Activated effector memory CD4-positive, alpha-beta T cell treated with Interleukin-2 at 50 U/mL for 16 hours (primary cell): ENCODE data around the gene KREMEN2.
A peak's percentile ranks its signal among the peaks of the same experiment; 100 is the strongest.

ENCODE experiments used
- DNase-seq: peaks from one replicate; pipeline ENCODE4 v3.0.0-alpha.2; 2020

KREMEN2 gene

DNA sequence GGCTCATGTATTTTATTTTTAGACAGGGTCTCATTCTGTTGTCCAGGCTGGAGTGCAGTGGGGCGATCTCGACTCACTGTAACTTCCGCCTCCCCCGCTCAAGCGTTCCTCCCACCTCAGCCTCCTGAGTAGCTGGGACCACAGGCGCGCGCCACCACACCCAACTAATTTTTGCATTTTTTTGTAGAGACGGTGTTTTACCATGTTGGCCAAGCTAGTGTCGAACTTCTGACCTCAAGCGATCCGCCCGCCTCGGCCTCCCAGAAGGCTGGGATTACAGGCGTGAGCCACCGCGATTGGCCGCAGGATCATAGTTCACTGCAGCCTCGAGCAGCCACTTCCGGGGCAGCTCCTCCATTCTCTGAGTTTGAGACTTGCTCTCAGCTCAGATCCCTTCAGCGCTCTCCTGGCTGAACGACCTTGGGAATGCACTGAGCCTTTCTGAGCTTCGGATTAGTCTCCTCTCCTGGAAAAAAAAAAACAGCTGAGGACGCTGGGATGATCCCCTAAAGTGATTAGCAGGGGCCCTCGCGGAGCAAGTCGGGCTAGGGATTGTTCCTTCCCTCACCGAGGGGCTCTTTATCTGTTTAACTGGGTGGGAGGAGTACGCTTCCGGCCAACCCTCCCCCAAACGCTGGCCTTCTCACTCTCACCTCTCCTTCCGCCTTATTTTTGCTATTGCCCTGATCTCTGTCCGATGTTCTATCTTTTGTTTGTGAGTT lies 17.3 kb downstream of the KREMEN2 start:
- DNase-seq, result no peak

DNA sequence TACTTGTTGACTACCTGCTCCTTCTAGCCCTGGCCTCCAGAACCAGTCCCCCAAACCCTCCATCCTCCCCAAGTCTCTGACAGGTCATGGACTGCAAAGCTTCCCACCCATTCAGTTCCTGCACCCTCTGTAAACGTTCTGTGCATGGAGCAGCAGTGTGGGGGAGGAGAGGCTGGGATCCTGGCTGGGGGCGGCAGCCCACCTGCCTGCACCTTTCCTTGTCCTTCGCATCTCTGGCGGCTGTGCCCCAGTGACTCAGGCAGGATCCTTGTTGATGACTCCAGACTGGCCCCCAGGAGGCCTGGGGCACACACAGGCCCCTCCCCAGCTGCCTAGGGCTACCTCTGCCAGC lies 17.8 kb downstream of the KREMEN2 start:
- DNase-seq, result no peak

DNA sequence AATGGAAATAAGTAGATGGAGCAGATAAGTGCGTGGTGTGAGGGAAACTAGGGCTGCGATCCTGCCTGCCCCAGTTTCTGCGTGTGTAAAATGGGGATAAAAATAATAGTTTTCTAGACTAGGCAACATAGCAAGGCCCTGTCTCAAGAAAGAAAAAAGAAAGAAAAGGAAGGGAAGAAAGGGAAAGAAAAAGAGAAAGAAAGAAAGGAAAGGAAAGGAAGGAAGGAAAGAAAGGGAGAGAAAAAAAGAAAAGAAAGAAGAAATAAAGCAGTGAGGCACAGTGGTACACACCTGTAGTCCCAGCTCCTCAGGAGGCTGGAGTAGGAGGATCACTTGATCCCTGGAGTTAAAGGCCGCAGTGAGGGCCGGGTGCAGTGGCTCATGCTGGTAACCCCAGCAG lies 18.3 kb downstream of the KREMEN2 start:
- no peak for DNase-seq

DNA sequence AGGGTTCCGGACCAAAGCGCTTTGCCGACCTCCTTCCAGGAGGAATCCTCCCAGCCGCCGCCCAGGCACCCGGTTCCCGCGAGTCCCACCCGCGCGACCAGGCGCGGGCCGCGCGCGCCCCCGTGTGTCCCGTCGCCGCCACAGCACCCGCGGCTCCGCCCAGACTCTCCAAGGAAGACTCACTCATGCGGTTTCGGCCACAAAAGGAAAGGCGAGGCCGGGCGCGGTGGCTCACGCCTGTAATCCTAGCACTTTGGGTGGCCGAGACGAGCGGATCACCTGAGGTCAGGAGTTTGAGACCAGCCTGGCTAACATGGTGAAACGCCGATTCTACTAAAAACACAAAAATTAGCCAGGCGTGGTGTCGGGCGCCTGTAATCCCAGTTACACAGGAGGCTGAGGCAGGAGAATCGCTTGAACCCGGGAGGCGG lies 19.6 kb downstream of the KREMEN2 start:
- peak; percentile 57 for DNase-seq

DNA sequence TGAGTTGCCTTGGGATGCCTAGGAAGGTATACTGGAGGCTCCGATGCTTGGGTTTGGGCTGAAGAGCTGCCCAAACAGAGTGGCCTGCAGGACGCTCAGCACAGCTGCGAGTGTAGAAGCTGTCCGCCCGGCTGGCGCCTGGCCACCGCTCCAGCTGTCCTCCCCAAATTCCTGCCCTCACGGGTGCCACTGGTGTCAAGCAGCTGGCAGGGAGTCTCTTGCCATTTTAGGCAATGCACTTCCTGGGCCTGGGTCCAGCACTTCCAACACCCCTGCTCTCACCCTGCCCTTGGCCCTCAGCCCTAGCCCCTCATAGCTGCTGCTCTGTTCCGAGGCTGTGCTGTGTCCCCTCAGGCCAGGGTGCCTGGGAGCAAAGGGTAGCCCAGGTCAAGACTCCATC lies 21.4 kb downstream of the KREMEN2 start:
- no peak for DNase-seq

DNA sequence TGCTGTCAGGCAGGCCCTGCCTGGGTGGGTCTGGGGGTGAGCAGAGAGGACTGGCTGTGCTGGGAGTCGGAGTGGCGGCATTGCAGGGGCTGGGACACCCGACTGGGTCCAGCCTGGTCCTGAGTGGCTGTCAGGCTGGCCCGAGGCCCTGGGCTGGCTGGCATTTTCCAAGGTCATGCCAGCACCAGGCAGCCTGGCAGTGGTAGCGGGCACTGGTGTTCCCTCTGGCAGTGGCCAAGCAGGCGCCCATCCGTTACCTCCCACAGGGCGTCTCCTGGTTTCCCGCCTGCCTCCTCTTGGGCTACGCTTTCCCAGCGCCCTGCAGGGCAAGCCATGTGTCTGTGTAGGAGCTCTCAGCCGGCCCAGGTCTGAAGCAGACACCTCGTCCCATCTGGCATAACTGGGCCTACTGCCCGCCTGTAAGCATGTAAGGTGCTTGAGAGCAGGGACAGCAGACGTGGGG lies 21.8 kb downstream of the KREMEN2 start:
- DNase-seq, result no peak

DNA sequence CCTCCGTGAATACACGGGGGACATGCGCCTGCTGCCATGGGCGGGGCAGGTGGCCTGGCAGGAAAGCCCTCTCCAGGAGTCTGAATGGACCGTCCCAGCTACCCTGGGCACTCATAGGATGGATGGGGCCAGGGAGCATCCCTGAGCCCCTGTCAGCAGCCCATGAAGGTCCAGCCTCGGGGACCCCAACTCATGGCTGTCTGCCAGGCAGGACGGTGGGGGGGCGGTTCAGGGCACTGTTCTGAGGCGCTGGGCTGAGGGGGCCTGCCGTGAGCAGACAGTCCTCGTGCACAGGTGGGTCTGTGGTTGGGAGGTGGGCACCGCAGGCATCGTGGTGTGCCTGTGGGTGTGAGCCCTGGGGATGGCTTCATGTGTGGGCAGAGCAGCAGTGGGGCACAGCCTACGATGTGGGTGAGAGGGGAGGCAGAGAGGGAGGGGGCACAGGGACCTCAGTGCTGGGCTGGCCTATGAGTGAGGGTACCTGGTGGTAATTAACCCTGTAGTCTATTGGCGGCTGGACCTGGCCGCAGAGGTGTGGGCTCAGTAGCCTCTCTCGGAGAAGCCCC lies 22.6 kb downstream of the KREMEN2 start:
- DNase-seq, result no peak

DNA sequence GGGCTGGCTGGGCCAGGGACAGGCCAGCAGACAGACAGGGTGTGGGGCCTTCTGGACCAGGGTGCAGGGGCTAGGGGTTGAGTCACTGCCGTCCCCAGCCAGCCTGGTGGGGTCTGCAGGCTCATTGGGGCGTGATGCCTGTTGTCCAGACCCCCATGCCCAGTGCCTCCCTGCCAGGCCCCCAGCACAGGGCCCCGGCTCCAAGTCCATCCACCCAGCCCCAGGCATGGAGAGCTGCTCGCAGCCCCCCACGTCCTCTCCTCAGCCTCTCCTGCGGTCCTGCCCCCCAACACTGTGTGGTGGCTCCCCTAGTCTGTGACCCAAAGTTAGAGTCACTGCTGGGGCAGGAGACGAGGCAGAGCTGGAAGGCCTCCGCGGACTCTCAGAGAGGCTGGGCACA lies 23.2 kb downstream of the KREMEN2 start:
- no peak for DNase-seq

DNA sequence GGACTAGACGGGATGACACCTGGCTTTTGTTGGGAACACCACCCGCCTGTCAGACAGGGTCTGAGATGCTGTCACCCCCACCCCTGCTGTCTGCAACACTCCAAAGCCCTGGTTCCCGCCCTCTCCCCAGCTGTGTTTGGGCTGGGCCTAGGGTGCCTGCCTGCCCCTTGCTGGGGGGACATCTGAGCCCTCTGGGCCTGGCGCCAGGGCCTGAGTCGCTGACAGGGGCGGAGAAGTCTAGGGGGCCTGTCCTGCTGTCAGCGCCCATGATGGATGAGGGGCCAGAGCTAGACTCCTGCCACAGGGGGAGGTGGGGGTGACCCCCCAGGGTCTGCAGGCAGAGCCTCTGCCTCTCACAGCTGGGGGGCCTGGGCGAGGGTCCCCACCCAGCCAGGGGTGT lies 23.8 kb downstream of the KREMEN2 start:
- DNase-seq, result no peak

DNA sequence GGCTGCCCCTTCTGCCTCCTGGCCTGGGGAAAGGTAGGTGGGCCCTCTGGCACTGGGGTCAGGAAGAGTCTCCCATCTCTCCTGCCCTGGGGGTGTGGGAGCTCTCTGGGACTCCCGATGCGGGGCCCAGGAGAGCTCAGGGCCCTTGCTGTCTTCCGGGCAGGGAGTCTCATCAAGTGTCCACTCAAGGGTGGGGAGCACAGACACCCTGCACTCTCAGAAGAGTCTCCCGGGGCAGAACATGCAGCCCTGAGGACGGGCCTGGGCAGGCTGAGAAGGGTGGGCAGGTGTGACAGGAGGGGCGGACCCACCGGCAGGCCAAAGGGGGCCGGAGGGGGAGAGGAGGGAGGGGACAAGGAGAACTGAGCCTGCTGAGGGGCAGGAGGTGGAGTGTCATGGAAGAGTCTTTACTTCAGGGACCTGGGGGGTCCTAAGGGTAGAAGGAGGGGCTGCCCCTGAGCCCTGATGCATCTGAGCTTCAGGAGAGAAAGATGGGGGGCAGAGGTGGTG lies 24.6 kb downstream of the KREMEN2 start:
- no peak for DNase-seq

DNA sequence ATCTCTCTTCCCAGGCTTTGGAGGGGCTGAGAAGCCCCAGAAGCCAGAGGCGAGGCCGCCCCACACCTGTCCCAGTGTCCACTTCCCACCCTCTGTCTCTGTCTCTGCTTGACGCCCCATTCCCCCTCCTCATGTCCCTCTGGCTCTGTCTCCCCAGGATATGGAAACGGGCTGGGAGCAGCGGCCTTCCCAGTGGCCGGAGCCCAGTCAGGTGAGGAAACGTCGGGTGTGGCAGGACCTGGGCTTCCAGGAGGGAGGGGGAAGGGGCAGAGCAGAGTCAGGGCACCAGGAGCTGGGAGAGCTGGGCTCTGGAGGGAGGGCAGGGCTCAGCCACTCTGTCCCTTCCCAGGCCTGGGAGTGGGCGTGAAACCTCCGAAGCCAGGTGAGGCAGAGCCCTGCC lies 26.8 kb downstream of the KREMEN2 start:
- no peak for DNase-seq

DNA sequence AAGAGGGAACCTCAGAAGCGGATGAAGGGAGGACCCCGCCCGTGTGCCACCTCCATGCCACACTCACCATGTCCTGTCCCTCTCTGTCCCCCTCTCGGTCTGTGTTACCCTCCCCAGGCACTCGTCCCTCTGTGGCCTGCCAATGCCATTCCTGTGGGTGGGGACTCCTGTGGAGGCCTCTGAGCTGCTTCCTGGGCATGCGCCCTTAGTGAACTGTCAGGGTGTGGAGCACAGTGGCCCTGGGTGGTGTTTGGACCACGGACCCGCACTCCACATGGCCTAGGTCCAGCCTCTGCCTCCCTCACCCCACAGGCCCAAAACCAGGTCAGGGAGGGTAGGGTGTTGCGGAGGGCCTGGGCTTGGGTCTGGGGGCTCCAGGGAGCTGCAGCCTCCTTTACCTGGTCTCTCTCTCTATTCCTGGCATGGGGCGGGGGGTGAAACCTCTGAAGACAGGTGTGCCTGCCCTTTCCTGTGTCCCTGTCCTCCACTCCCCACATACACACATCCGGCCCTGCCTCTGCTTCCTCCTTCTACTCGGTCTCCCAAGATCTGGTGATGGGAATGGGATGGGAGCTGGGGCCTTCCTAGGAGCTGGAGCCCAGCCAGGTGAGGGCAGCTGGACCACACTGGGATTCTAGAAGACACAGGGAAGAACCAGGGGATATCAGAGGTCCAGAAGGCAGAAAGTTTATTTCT lies 27.6 kb downstream of the KREMEN2 start:
- no peak for DNase-seq

DNA sequence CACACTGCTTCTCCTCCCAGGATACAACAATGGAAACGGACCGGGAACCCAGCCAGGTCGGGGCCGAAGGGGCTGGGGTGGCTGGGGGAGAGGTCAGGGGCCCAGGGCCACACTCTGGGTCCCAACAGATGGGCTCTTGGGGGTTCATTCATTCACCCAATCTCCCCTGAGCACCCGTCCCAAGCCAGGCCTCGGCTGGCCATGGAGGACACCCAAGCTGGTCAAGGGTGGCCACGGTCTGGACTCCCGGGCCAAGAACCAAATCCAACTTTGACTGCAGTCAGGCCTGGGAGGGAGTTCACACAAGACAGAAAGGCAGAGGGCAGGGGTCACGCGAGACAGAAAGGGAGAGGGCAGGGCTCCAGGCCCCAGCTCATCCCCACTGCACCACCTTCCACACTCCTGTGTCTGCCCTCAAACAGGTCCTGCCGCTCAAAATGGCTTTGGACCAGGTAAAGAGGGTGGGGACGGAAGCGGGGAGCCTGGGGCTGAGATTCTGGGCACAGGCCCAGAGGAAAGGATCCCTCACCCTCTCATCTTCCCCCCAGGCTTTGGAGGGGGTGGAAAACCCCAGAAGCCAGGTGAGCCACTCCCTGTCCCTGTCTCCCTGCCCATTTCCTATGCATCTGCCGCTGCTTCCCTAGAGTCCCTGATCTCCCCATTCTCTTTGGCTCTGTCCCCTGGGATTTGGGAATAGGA lies 28.5 kb downstream of the KREMEN2 start:
- no peak for DNase-seq

DNA sequence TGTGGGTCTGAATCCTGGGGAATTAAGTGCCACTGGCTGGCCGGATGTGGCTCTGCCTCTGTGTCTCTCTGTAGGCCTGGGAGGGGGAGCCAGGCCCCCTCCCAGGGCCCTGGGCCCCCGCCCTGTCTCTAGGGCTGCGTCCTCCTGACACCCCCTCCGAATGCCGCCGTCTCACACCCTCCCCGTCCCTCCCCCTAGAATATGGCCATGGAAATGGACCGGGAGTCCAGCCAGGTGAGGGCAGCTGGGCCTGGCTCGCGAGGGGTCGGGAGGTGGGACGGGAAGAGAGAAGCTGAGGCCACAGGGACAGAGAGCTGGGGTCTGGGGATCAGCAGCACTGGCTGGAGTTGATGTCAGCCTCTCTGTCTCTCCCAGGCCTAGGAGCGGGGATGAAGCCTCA lies 32.2 kb downstream of the KREMEN2 start:
- DNase-seq, result no peak

DNA sequence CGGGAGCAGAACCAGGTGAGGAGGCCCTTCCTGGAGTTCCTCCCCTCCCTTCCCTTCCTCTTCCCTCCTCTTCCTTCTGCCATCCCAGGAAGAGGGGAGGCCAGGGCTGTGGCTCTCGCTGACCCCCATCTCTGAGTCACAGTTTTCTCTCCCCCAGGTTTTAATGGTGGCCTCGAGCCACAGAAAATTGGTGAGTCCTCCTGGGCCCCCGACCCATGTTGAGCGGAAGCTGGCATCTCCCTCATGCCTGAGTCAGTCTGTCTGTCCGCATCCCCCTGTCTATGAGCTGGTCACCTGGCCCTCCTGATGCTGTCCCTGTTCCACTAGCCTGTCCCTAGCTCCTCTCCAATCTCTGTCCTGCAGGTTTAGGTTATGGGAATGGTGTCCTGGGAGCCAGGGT lies 35.9 kb downstream of the KREMEN2 start:
- DNase-seq, result no peak

DNA sequence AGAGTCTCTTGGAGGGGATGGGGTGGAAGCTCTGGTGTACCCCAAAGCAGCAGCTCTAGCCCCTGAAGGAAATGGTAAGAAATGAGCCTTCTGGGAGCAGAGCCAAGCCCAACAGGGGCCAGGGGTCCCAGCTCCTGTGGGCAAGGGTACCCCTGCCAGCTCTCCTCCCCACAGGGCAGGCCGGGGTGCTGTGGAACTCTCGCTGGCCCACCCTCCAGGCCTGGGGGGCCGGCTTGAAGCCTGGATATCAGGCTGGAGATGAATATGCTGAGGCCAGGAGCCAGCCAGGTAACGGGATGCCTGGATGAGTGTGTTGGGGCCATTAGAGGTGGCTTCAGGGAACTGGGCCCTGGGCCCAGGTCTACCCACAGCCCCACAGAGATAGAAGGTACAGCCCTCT lies 36.5 kb downstream of the KREMEN2 start:
- DNase-seq, result no peak

DNA sequence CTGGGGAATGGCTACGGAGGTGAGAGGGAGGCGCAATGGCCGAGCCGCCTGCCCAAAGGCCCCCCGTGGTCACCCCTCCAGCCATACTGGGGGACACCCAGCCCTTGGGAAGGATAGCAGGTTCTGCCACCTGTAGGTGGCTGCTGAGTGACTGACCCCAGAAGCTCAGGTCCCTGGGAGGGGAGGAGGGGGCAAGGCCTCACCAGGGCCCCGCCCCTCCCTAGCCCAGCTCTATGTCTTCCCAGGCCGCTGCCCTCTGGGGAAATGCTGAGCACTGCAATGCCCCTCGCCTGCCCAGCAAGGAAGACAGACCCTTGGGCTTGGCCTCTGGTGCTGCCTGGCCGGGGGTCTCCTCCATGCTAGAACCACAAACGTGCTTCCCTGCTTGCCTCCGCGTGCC lies 37.2 kb downstream of the KREMEN2 start:
- DNase-seq, result no peak

DNA sequence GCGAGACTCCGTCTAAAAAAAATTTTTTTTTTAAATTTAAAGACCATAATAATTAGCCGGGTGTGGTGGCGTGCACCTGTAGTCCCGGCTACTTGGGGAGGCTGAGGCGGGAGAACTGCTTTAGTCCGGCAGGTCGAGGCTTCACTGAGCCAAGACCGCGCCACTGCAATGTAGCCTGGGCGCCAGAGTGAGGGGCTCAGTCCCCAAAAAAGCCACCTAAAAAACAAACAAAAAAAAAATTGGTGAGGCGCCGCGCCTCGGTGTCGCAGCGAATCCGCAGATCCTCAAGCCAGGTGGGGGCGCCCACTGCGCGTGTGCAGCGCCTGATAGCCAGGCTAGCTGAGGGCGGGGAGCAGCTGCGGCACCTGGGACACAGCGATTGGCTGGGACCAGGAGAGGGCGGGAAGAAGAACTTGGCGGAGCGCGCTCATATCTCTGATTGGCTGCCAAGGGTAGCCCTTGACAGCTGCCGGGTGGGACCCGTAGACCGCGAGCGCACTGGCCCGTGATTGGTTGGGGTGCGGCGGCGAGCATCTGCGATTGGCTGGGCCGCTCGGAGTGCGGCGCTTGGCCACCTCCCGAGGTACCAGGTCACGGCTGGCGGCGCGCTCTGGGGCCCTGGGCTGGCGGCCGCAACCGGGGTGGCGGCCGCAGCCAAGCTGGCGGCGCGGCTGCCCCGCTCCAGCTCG lies 39.7 kb downstream of the KREMEN2 start:
- peak; percentile 96 for DNase-seq

DNA sequence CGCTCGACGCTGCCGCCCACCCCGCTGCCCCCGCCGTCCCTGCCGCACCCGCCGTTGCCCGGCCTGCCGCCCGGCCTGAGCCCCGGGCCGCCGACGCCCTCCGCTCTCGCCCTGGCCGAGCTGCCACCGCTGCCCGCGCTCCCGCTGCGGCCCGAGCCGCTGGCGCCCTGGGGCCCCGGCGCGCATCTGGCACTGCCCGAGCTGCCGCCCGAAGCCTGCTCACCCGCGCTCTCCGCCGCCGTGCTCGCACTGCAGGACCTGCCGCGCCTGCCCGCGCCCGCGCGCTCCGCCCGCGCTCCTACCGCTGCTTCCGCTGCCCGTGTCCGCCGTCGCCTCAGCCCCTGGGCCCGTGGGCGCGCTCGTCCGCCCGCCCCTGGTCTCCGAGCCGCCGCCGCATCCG lies 40.2 kb downstream of the KREMEN2 start:
- DNase-seq, result no peak

DNA sequence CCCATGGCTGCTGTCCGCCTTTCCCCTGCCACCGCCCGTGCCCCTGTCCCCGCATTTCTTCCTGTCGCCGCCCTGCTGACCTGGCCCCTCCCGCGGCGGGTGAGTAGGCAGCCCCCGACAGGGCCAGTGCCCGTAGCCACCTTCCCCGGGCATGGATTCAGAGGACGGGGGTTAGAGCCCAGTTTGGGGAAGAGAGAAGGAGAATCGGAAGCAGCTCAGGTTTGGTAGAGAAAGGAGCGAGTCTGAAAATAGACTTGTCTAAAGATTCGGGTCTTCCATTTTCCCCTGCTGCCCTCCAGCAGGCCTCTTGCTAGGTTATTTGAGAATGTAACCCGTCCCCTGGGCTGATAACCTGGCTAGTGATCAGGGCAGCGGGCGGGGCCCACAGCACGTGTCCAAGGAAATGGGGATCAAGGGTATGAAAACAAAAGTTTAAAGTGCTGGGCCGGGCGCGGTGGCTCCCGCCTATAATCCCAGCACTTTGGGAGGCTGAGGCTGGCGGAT lies 40.8 kb downstream of the KREMEN2 start:
- DNase-seq, result no peak

DNA sequence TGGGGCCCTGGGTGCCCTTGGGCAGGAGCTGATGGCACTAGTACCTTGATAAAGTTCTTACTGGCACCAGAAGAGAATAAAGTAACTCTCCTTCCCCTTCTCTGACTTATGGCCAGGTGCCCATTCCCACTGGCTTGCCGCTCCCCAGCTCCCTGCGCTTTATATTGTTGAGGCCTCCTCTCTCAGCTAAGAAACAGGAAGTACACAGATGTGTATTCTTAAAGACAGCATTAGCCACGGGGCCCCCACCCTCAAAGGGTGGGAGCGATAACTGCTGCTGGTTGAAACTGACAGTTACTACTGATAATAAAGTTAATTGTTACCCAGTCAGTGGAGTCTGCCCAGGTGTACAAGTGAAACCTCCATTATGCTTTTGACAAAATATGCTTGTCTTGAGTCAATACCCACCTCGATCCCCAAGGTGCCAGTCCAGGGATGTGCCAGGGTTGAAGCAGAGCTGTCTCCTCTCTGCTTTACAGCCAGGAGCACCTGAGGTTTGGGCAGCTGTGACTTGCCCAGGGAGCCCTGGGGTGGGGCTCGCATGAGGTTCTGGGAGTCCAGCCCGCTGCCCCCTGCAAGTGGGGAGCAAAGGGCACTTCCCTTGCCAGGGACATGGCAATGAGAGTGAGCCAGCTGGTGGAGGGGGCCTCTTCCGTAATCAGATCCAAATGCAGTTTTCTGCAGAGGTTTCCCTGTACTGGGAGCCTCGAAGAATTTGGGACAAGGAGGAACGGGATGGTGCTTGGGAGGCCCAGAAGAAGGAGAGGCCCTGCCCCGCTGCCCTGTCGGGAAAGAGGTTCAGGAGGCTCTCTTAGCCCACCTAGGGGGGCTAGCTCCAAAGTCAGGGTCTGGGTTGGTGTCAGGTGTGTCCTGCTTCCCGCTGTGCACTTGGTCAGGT lies 43.2 kb downstream of the KREMEN2 start:
- no peak for DNase-seq
